MM.1S (cell line): ENCODE data around the gene DNAH8.

ENCODE experiments used
- EZH2 ChIP-seq: fragments of 300-600 bp; sonication (generic); optimal IDR thresholded peaks from 2 replicates; pipeline ENCODE3; 2017; ENCODE audit warnings: low read depth, mild to moderate bottlenecking, antibody characterized with exemption, low read length, mixed read lengths
- EZH2phosphoT487 ChIP-seq: fragments of 300-600 bp; sonication (generic); IDR thresholded peaks from 2 replicates; pipeline ENCODE4 v1.6.1; 2018; ENCODE audit warnings: antibody characterized with exemption, low read length
- TF ChIP-seq, protein P1 (sequence below): fragments of 300-600 bp; sonication (generic); IDR thresholded peaks from 2 replicates; pipeline ENCODE4 v1.5.1; 2016; ENCODE audit warnings: antibody characterized with exemption, low read length, mixed read lengths

DNA sequence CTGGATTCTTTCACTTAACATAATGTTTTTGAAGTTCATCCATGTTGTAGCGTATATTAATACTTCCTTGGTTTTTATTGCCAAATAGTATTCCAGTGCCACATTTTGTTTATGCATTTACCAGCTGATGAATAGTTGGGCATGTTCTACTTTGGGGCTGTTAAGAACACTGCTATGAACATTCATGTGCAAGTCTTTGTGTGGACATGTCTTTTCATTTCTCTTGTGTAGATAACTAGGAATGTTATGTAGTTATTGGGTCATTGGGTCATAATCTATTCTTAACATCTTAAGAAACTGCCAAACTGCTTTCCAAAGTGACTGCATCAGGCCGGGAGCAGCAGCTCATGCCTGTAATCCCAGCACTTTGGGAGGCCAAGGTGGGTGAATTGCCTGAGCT lies 289.7 kb downstream of the DNAH8 start:
- TF ChIP-seq, protein P1, sequence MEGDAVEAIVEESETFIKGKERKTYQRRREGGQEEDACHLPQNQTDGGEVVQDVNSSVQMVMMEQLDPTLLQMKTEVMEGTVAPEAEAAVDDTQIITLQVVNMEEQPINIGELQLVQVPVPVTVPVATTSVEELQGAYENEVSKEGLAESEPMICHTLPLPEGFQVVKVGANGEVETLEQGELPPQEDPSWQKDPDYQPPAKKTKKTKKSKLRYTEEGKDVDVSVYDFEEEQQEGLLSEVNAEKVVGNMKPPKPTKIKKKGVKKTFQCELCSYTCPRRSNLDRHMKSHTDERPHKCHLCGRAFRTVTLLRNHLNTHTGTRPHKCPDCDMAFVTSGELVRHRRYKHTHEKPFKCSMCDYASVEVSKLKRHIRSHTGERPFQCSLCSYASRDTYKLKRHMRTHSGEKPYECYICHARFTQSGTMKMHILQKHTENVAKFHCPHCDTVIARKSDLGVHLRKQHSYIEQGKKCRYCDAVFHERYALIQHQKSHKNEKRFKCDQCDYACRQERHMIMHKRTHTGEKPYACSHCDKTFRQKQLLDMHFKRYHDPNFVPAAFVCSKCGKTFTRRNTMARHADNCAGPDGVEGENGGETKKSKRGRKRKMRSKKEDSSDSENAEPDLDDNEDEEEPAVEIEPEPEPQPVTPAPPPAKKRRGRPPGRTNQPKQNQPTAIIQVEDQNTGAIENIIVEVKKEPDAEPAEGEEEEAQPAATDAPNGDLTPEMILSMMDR = no peak
- no peak for TF ChIP-seq EZH2
- TF ChIP-seq EZH2phosphoT487 = no peak
